H54 (cell line): ENCODE measurements around the gene MYPN.
"Not testable (repeated sequence)": the region's sequence is repeated elsewhere in the genome, so short reads cannot be mapped to it uniquely, and the experiment has no call there.

Experiments used
- DNase-seq: peaks from one replicate; pipeline ENCODE4 v3.0.0; 2011; ENCODE audit warnings: low spot score, mixed read lengths; ENCODE audit not compliant: insufficient read length
- FAIRE-seq: peaks from 3 replicates; lab custom pipeline; 2011; peaks lifted over from hg19 to GRCh38; lab: Jason Lieb, UNC
- POLR2A ChIP-seq: IDR thresholded peaks from 2 replicates; pipeline ENCODE4 v1.6.1; 2011; ENCODE audit warnings: low read depth, mild to moderate bottlenecking, low read length

Gene MYPN

GRCh38 chr10:68180490-68180889 is 71.2 kb downstream of the MYPN start:
- DNase-seq, result no peak
- FAIRE-seq, result no peak
- TF ChIP-seq POLR2A, result no peak

DNA sequence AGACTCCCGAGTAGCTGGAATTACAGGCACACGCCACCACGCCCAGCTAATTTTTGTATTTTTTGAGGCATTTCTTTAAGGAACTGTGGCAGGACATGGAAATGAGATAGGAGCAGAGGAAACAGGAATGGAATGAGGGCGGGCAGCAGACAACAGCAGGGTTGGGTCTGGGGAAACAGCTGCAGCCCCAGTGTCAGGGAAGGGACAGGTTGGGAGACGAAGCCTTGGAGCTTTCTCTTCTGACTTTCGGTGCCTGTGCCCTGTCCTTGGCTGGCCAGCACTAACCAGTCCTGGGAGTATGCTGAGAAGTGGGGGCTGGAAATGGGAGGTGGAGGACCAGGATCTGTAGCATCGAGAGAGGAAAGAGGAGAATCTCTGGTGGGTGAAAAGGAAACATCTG is 75.3 kb downstream of the MYPN start:
- no peak for FAIRE-seq
- no peak for DNase-seq
- no peak for TF ChIP-seq POLR2A

DNA sequence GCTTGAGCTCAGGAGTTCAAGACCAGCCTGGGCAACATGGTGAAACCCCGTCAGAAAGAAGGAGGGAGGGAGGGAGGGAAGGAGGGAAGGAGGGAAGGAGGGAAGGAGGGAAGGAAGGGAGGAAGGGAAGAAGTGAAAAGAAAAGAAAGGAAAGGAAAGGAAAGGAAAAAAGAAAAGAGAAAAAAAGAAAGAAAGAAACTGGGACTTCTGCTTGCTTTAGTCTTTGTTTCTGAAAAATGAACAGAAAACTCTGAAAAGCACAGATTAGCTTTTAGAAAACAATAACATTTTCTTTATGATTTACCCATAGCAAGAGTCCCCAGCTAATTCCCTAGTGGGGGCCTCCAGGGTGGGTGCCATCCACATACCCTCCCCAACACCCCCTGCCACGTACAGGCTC is 75.8 kb downstream of the MYPN start:
- TF ChIP-seq POLR2A, result no peak
- FAIRE-seq, result no peak
- no peak for DNase-seq

DNA sequence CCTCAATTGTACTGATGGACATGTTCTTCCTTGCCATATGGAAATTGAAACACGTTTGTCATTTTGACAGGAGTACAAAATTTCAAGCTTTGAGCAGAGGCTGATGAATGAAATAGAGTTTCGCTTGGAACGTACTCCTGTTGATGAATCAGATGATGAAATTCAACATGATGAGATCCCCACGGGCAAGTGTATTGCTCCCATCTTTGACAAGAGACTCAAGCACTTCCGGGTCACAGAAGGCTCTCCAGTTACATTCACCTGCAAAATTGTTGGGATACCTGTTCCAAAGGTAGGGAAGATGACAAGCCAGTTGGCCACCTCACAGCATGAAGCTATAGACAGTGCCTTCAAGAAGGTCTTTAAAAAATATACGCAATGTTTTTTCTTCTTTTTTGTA is 79.5 kb downstream of the MYPN start:
- DNase-seq, result no peak
- TF ChIP-seq POLR2A, result no peak
- no peak for FAIRE-seq

DNA sequence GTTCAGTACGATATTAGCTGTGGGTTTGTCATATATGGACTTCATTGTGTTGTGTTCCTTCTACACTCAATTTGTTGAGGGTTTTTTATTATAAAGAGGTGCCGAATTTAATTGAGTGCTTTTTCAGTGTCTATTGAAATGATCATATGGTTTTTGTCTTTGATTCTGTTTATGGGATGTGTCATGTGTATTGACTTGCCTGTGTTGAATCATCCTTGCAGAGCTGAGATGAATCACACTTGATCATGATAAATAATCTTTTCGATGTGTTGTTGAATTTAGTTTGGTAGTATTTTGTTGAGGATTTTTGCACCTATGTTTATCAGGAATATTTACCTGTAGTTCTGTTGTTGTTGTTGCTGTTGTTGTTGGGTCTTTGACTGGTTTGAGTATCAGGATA is 82.8 kb downstream of the MYPN start:
- no peak for TF ChIP-seq POLR2A
- FAIRE-seq, result peak; percentile 96
- no peak for DNase-seq

DNA sequence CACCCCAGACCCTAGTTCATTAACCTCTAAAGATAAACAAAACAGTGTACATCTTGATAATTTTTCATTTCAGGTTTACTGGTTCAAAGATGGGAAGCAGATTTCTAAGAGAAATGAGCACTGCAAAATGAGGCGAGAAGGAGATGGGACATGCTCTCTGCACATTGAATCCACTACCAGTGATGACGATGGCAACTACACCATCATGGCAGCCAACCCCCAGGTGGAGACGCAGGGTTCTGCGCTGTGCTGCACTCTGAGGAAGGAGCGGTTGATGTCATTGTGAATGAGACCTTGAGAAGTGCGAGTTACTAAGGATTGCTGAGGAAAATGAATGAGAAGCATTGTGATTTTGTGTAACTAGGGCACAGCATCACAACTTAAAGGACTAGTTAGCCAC is 85.0 kb downstream of the MYPN start:
- DNase-seq, result no peak
- FAIRE-seq, result peak; percentile 65
- no peak for TF ChIP-seq POLR2A

GRCh38 chr10:68195776-68196175 is 86.5 kb downstream of the MYPN start:
- not testable (repeated sequence) for DNase-seq, FAIRE-seq

GRCh38 chr10:68196701-68197100 is 87.4 kb downstream of the MYPN start:
- TF ChIP-seq POLR2A, result no peak
- FAIRE-seq, result no peak
- DNase-seq, result no peak

- peak; percentile 75 for DNase-seq
- peak; percentile 76 for FAIRE-seq
- no peak for TF ChIP-seq POLR2A
These were observed 93.7 kb downstream of the MYPN start for GRCh38 chr10:68202960-68203353.

DNA sequence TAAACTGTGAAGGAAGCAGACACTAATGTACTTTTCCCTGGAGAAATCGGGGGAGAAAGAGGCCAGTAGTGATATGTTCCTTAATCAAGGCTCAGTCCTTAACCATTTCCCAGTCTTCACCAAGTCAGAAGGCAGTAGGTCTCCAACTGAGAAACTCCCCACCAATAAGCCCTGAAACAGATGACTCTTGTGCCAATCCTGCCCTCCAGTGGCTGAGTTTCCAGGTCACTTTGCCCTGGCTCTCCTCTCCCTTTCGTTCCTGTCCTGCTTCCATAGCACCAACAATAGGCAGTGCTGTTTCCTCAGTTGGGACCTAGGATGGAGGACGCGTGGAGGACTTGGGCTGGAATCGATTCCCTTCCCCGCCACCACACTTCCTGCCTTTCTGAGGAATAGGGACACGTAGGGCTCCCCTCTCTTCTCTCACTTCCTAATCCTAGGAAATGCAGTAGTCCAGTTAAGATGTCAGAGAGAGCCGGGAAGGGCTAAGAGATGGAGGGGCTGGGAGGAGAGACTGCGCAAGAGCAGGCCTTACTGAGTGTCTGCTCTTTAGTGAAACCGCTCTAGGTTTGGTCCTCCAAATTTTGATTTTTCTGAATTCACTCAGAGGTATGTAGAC is 99.2 kb downstream of the MYPN start:
- peak; percentile 57 for DNase-seq
- TF ChIP-seq POLR2A, result no peak
- peak; percentile 93 for FAIRE-seq

- FAIRE-seq (no peak), DNase-seq (no peak)
- no peak for TF ChIP-seq POLR2A
These were observed 102.4 kb downstream of the MYPN start for GRCh38 chr10:68211669-68212068.

- FAIRE-seq, result peak; percentile 11
- no peak for TF ChIP-seq POLR2A
- no peak for DNase-seq
These were observed 103.5 kb downstream of the MYPN start for GRCh38 chr10:68212721-68213352.

GRCh38 chr10:68218786-68219185 is 109.5 kb downstream of the MYPN start:
- FAIRE-seq (no peak), DNase-seq (no peak)
- TF ChIP-seq POLR2A, result no peak

GRCh38 chr10:68221196-68221595 is 111.9 kb downstream of the MYPN start:
- TF ChIP-seq POLR2A, result no peak
- FAIRE-seq, result peak; percentile 27
- no peak for DNase-seq

- no peak for TF ChIP-seq POLR2A
- FAIRE-seq, result peak; percentile 23
These were observed 113.1 kb downstream of the MYPN start for GRCh38 chr10:68222391-68222790.

More at GRCh38 chr10:68222391-68222790, 113.1 kb downstream of the MYPN start:
- no peak for DNase-seq
